KMS-11 (cell line): Measurements from ENCODE around the gene ANP32A.

Experiments
- H2AFZ ChIP-seq: fragments of 200-600 bp; sonication (generic); 2 replicates; pipeline ENCODE4 v1.6.1; 2016; ENCODE audit warnings: antibody characterized with exemption, mixed run types, low read depth
- H3K27ac ChIP-seq: fragments of 200-600 bp; sonication (generic); 2 replicates; pipeline ENCODE4 v1.6.1; 2016; ENCODE audit warnings: mild to moderate bottlenecking, mixed run types
- H3K27me3 ChIP-seq: fragments of 200-600 bp; sonication (generic); 2 replicates; pipeline ENCODE4 v1.6.1; 2017; ENCODE audit warnings: mild to moderate bottlenecking, low read depth, mixed run types, moderate library complexity; ENCODE audit not compliant: insufficient read depth
- H3K36me3 ChIP-seq: fragments of 200-600 bp; sonication (generic); 2 replicates; pipeline ENCODE4 v1.6.1; 2017; ENCODE audit warnings: mild to moderate bottlenecking, mixed run types; ENCODE audit not compliant: insufficient read depth
- H3K4me1 ChIP-seq: fragments of 200-600 bp; sonication (generic); 2 replicates; pipeline ENCODE4 v1.6.1; 2016; ENCODE audit warnings: mild to moderate bottlenecking, low read depth, mixed run types; ENCODE audit not compliant: poor library complexity, severe bottlenecking
- H3K4me2 ChIP-seq: fragments of 200-600 bp; sonication (generic); 2 replicates; pipeline ENCODE4 v1.7.0; 2016; ENCODE audit warnings: mild to moderate bottlenecking, mixed run types
- H3K4me3 ChIP-seq: fragments of 200-600 bp; sonication (generic); IDR thresholded peaks from 2 replicates; pipeline ENCODE4 v1.6.1; 2017; ENCODE audit warnings: low read depth, low read length, mixed read lengths; ENCODE audit not compliant: insufficient read depth
- H3K79me2 ChIP-seq: fragments of 200-600 bp; sonication (generic); 2 replicates; pipeline ENCODE4 v1.6.1; 2016; ENCODE audit warnings: low read depth, mixed run types; ENCODE audit not compliant: insufficient read depth
- H3K9ac ChIP-seq: fragments of 200-600 bp; sonication (generic); 2 replicates; pipeline ENCODE4 v1.6.1; 2016; ENCODE audit warnings: mild to moderate bottlenecking, mixed run types
- H4K20me1 ChIP-seq: fragments of 200-600 bp; sonication (generic); 2 replicates; pipeline ENCODE4 v1.6.1; 2016; ENCODE audit warnings: mild to moderate bottlenecking, mixed run types; ENCODE audit not compliant: insufficient read depth
- TF ChIP-seq, protein P1 (sequence below): fragments of 200-600 bp; sonication (generic); conservative IDR thresholded peaks from 2 replicates; pipeline ENCODE4 v1.6.1; 2017; ENCODE audit warnings: low read depth, mild to moderate bottlenecking, antibody characterized with exemption, low read length, moderate library complexity, mixed read lengths

Gene ANP32A

GRCh38 chr15:68792901-68793766 lies 27.6 kb downstream of the ANP32A start:
- no peak overlapping the region; the same call in 1 of the 2 replicates for H3K9ac ChIP-seq
- peaks cover 96% of the 10 kb centered on the region for H3K79me2 ChIP-seq
- H3K36me3 ChIP-seq = peaks cover 5% of the 10 kb centered on the region; the same call in 1 of the 2 replicates
- H3K27ac ChIP-seq = peak overlapping the region; percentile 97
- H2AFZ ChIP-seq = no peak overlapping the region
- peak overlapping the region; percentile 99 for H3K4me2 ChIP-seq
- H3K4me1 ChIP-seq = peaks cover 98% of the 10 kb centered on the region
- peaks cover 3% of the 10 kb centered on the region; the same call in 1 of the 2 replicates for H4K20me1 ChIP-seq
- no peak overlapping the region for H3K4me3 ChIP-seq
- H3K27me3 ChIP-seq = no peaks in the 10 kb centered on the region
- TF ChIP-seq, protein P1, sequence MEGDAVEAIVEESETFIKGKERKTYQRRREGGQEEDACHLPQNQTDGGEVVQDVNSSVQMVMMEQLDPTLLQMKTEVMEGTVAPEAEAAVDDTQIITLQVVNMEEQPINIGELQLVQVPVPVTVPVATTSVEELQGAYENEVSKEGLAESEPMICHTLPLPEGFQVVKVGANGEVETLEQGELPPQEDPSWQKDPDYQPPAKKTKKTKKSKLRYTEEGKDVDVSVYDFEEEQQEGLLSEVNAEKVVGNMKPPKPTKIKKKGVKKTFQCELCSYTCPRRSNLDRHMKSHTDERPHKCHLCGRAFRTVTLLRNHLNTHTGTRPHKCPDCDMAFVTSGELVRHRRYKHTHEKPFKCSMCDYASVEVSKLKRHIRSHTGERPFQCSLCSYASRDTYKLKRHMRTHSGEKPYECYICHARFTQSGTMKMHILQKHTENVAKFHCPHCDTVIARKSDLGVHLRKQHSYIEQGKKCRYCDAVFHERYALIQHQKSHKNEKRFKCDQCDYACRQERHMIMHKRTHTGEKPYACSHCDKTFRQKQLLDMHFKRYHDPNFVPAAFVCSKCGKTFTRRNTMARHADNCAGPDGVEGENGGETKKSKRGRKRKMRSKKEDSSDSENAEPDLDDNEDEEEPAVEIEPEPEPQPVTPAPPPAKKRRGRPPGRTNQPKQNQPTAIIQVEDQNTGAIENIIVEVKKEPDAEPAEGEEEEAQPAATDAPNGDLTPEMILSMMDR = no peak

- Histone ChIP-seq H3K4me3 (no peak overlapping the region), H3K27ac (peak overlapping the region; percentile 97), H3K79me2 (peaks cover 97% of the 10 kb centered on the region), H3K4me1 (peaks cover 87% of the 10 kb centered on the region), H2AFZ (no peak overlapping the region), H3K36me3 (peaks cover 7% of the 10 kb centered on the region; the same call in 1 of the 2 replicates), H3K27me3 (no peaks in the 10 kb centered on the region), H4K20me1 (peaks cover 3% of the 10 kb centered on the region; the same call in 1 of the 2 replicates), H3K9ac (peak overlapping the region; percentile 54; the same call in 1 of the 2 replicates), H3K4me2 (peak overlapping the region; percentile 99)
- TF ChIP-seq, protein P1 = no peak
Observed at GRCh38 chr15:68791431-68792283, 29.0 kb downstream of the ANP32A start.

GRCh38 chr15:68790910-68791309 lies 29.8 kb downstream of the ANP32A start:
- H3K36me3 ChIP-seq = peaks cover 7% of the 10 kb centered on the region; the same call in 1 of the 2 replicates
- no peaks in the 10 kb centered on the region for H3K27me3 ChIP-seq
- no peak overlapping the region for H3K4me3 ChIP-seq
- peak overlapping the region; percentile 54; the same call in 1 of the 2 replicates for H3K9ac ChIP-seq
- TF ChIP-seq, protein P1 = no peak
- H3K4me1 ChIP-seq = peaks cover 79% of the 10 kb centered on the region
- H4K20me1 ChIP-seq = peaks cover 3% of the 10 kb centered on the region; the same call in 1 of the 2 replicates
- H3K79me2 ChIP-seq = peaks cover 94% of the 10 kb centered on the region
- H2AFZ ChIP-seq = no peak overlapping the region
- peak overlapping the region; percentile 97 for H3K27ac ChIP-seq
- H3K4me2 ChIP-seq = peak overlapping the region; percentile 99

DNA sequence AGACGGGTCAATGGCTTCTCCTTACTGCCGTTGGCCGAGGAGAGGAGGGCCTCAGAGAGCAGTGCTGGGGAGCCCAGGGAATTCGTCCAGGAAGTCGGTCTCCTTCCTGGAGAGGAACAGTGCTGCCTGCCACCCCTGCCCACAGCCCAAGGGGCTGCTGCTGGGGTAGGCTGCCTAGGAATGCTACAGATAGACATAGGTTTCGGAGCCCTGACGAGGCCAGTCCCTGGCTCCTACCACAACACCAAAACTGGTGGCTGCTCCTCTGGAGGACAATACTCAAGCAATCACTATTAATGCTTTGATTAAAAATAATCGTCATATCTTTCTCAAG lies 30.5 kb downstream of the ANP32A start:
- H3K27me3 ChIP-seq = no peaks in the 10 kb centered on the region
- H3K4me2 ChIP-seq = peak overlapping the region; percentile 99; the same call in 1 of the 2 replicates
- no peak overlapping the region for H3K9ac ChIP-seq
- H4K20me1 ChIP-seq = peaks cover 3% of the 10 kb centered on the region; the same call in 1 of the 2 replicates
- H3K36me3 ChIP-seq = peaks cover 8% of the 10 kb centered on the region; the same call in 1 of the 2 replicates
- no peak overlapping the region for H3K4me3 ChIP-seq
- peak overlapping the region; percentile 97; the same call in 1 of the 2 replicates for H3K27ac ChIP-seq
- TF ChIP-seq, protein P1 = no peak
- peaks cover 90% of the 10 kb centered on the region for H3K79me2 ChIP-seq
- peaks cover 76% of the 10 kb centered on the region for H3K4me1 ChIP-seq
- H2AFZ ChIP-seq = no peak overlapping the region
